Left renal cortex interstitium (tissue), 4 donors: Measurements from ENCODE around the gene GJE1. TPM values are rescaled to one million over a fixed set of nuclear protein-coding genes. Genes with fewer than 3 reads are reported as not detected.
"Not testable (repeated sequence)": the region's sequence is repeated elsewhere in the genome, so short reads cannot be mapped to it uniquely, and the experiment has no call there.

ENCODE experiments used
- DNase-seq, 4 donors: peaks; one replicate each; pipeline ENCODE4 v3.0.0-alpha.2; 2013; ENCODE audit warnings: low read depth in 4 of 4, low spot score in 2 of 4, missing footprints in 1 of 4
- polyA plus RNA-seq, 4 donors: library from polyadenylated mRNA; unstranded; fragments of 120-200 nt; gene quantifications; one replicate each; pipeline ENCODE4 v1.2.1, GENCODE V29; 2013; ENCODE audit not compliant: insufficient read length in 4 of 4

GJE1 gene
- polyA plus RNA-seq: not detected

- DNase-seq: no peak
Measured at GRCh38 chr6:142132625-142133024, at the start of gene GJE1. GJE1 (plus strand) TSS chr6:142132925; CDS start chr6:142133159, 234 bp downstream.

GRCh38 chr6:142087950-142088857 lies 44.5 kb upstream of the GJE1 start:
- DNase-seq: peak in 1 of 4 donors; percentile 1

GRCh38 chr6:142088858-142089216 lies 43.9 kb upstream of the GJE1 start:
- peak; percentile 15 to 44 (median 24) for DNase-seq

- DNase-seq: not testable (repeated sequence)
Measured at GRCh38 chr6:142104820-142105219, 27.9 kb upstream of the GJE1 start.

- DNase-seq: not testable (repeated sequence)
Measured at GRCh38 chr6:142110820-142111219, 21.9 kb upstream of the GJE1 start.

DNA sequence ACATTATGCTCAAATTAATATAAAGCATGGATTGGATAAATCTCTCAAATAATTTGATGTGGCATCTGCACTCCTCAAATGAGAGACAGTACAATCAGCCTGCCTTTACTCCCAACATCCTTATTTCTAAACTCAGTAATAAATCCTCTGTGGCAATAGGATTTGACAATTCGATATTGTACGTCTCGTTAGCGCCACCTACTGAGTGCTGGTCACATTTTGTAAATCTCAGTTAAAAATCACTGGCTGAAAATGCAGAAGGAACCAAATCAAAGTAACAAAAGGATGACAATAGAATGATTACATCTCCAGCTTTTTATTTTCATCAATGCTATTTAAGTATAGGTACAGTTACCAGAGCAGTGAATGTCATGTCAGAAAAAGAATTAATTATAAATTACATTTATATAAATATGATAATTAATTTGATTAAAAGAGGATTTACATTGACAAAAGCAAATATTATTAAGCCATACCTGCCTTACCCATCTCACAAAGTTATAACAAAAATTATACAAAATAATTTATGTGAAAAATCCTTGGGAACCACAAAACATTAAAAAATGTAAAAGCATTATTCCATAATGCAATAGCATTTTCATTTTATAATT lies 20.2 kb upstream of the GJE1 start:
- peak; percentile 17 to 47 (median 24) for DNase-seq

- no peak for DNase-seq
Measured at GRCh38 chr6:142117366-142117765, 15.4 kb upstream of the GJE1 start.

DNA sequence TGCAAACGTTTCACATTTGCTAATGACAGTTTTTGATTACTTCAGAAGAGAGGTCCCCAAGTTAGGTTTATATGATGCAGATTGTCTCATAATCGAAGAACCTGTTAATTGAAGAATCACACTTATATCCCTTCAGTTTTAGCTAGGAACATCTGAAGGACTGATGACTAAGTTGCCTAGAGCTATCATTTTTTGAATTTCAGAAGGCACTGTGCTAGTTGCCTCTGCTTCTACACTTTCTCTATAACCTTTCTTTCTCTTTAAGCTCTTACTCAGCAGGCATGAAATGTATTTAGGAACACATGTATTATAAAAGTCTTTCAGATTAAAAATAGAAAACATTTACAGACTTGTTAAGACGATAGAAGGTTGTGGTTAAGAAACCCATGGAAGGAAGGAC lies 14.4 kb upstream of the GJE1 start:
- DNase-seq: no peak

- DNase-seq: no peak
Measured at GRCh38 chr6:142118925-142119324, 13.8 kb upstream of the GJE1 start.

DNA sequence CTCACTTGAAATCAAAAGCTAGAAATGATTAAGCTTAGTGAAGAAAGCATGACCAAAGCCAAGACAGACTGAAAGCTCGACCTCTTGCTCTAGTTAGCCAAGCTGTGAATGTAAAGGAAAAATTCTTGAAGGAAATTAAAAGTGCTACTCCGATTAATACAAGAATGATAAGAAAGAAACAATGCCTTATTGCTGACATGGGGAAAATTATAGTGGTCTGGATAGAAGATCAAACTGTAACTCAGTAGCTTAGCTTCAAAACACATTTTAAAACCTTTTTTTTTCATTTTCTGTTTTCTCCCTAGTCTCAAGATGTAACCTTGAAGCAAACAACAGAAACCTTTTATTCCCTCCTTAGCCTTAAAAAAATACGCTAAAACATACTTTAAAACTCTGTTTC lies 11.4 kb upstream of the GJE1 start:
- DNase-seq: no peak

GRCh38 chr6:142130814-142131213 lies 1.9 kb upstream of the GJE1 start:
- no peak for DNase-seq

DNA sequence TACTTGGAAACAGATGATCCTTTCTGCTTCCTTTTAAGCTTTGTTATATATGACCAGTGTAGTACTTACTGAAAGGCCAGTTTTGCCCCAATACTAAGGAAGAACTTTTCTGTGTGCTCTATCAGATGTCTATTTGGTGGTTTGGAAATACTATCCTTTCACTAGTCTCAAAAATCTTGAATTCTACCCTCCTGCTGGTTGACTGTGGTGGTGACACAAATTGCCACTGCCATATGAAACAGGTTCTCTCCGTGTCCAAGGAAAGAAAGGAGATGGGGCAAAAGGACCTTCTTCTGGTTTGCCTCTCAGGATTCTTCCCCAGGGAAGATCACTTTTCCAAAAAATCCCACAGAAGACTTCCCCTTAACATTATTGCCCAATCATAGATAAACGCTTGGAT lies 6.2 kb downstream of the GJE1 start:
- no peak for DNase-seq

- DNase-seq: not testable (repeated sequence)
Measured at GRCh38 chr6:142141531-142141930, 8.8 kb downstream of the GJE1 start.

- DNase-seq: peak; percentile 95 to 100 (median 96)
Measured at GRCh38 chr6:142146828-142147662, 14.3 kb downstream of the GJE1 start, which contains the start of the genes NMBR and VTA1. NMBR (minus strand) TSS chr6:142147122; CDS start chr6:142088658, 58,464 bp downstream. VTA1 (plus strand) TSS chr6:142147263; CDS start chr6:142147288, 25 bp downstream.

GRCh38 chr6:142152746-142153145 lies 20.0 kb downstream of the GJE1 start:
- DNase-seq: no peak

- DNase-seq: no peak
Measured at GRCh38 chr6:142153196-142153595, 20.5 kb downstream of the GJE1 start.

DNA sequence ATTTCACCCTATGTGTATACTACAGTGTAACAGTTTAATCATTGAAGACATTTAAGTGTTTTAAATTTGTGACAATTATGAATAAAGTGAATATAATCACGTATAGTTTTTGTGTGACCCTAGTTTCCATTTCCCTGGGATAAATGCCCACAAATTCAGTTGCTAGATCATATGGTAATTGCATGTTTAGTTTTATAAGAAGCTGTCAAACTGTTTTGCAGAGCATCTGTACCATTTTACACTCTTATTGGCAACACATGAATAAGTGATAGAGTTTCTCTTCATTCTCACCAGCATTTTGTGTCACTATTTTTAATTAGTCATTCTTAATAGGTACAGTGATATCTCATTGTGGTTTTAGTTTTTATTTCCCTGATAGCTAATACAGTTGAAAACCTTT lies 21.6 kb downstream of the GJE1 start:
- DNase-seq: no peak

DNA sequence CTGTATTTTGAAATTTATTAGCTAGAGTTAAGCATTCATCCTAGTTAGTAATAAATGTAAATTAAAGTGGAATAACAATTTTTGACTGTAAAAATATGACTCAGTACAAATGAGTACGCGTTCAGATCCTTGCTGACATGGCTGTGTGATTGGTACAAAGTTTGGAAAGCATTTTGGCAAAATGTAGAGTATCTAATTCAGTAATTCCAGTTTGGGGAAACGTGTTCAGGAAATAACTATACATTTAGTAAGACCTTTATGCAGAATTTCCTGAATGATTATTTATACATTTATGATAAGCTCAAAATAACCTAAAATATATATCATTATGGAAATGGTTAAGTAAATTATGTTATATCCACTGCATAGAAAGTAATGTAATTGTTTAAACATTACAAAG lies 22.4 kb downstream of the GJE1 start:
- no peak for DNase-seq

- DNase-seq: no peak
Measured at GRCh38 chr6:142155895-142156757, 23.4 kb downstream of the GJE1 start.

DNA sequence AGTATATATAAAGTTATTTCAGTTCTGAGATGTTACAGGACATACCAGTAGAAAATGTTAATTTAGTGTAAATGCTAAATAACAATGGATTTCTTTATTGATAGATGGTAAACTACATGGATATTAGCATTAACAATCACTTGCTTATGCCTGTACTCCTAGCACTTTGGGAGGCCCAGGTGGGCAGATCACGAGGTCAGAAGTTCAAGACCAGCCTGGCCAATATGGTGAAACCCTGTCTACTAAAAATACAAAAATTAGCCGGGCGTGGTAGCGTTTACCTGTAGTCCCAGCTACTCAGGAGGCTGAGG lies 24.0 kb downstream of the GJE1 start:
- not testable (repeated sequence) for DNase-seq
